GM23338 (cell line): ENCODE measurements around the gene SVIL. TPM values are rescaled to one million over a fixed set of nuclear protein-coding genes. Genes with fewer than 3 reads are reported as not detected.

Experiments
- ATAC-seq: fragments of 200-7000 bp; cut with Tn5 transposase; 3 replicates; pipeline ENCODE4 v1.9.1; 2020
- DNase-seq: peaks from one replicate; pipeline ENCODE4 v3.0.0-alpha.2; 2015; ENCODE audit warnings: low spot score
- H2AFZ ChIP-seq: fragments of 200-600 bp; sonication (generic); 2 replicates; pipeline ENCODE4 v1.8.0; 2016; ENCODE audit warnings: antibody characterized with exemption, mild to moderate bottlenecking, moderate library complexity
- H3F3A ChIP-seq: fragments of 200-600 bp; sonication (generic); replicated peaks from 2 replicates; pipeline ENCODE4 v1.8.0; 2017; ENCODE audit warnings: antibody characterized with exemption, mixed run types, low read depth
- H3K27ac ChIP-seq: fragments of 200-600 bp; sonication (generic); 2 replicates; pipeline ENCODE4 v1.6.1; 2016; ENCODE audit warnings: low read depth
- H3K27me3 ChIP-seq: fragments of 200-600 bp; sonication (generic); 2 replicates; pipeline ENCODE4 v1.8.0; 2016; ENCODE audit warnings: mild to moderate bottlenecking, mixed run types, moderate library complexity; ENCODE audit not compliant: insufficient read depth
- H3K36me3 ChIP-seq: fragments of 200-600 bp; sonication (generic); 2 replicates; pipeline ENCODE4 v1.8.0; 2016; ENCODE audit warnings: mild to moderate bottlenecking; ENCODE audit not compliant: insufficient read depth
- H3K4me1 ChIP-seq: fragments of 200-600 bp; sonication (generic); 2 replicates; pipeline ENCODE4 v1.8.0; 2016; ENCODE audit warnings: mild to moderate bottlenecking, moderate library complexity; ENCODE audit not compliant: insufficient read depth
- H3K4me2 ChIP-seq: fragments of 200-600 bp; sonication (generic); 2 replicates; pipeline ENCODE4 v1.7.1; 2017; ENCODE audit warnings: mixed run types
- H3K4me3 ChIP-seq: fragments of 200-600 bp; sonication (generic); 2 replicates; pipeline ENCODE4 v1.6.1; 2016; ENCODE audit warnings: mixed run types
- H3K79me2 ChIP-seq: fragments of 200-600 bp; sonication (generic); replicated peaks from 2 replicates; pipeline ENCODE4 v1.8.0; 2017; ENCODE audit warnings: mild to moderate bottlenecking; ENCODE audit not compliant: insufficient read depth
- H3K9me2 ChIP-seq: fragments of 200-600 bp; sonication (generic); 2 replicates; pipeline ENCODE4 v1.8.0; 2017; ENCODE audit not compliant: insufficient read depth
- H4K20me1 ChIP-seq: fragments of 200-600 bp; sonication (generic); replicated peaks from 2 replicates; pipeline ENCODE4 v1.8.0; 2017; ENCODE audit warnings: mild to moderate bottlenecking; ENCODE audit not compliant: insufficient read depth
- H3K27ac Mint-ChIP-seq: 2 replicates; pipeline ENCODE4 v1.8.0; 2020; ENCODE audit warnings: inconsistent platforms, mild to moderate bottlenecking, moderate library complexity, mixed read lengths
- H3K27me3 Mint-ChIP-seq: 3 replicates; pipeline ENCODE4 v1.8.0; 2022; ENCODE audit warnings: low read depth, mild to moderate bottlenecking, moderate library complexity, mixed read lengths, inconsistent platforms; ENCODE audit not compliant: insufficient read depth, poor library complexity
- H3K36me3 Mint-ChIP-seq: 3 replicates; pipeline ENCODE4 v1.8.0; 2021; ENCODE audit warnings: low read depth, mild to moderate bottlenecking, inconsistent platforms, moderate library complexity, mixed read lengths
- H3K4me1 Mint-ChIP-seq: 3 replicates; pipeline ENCODE4 v1.8.0; 2020; ENCODE audit warnings: mild to moderate bottlenecking, inconsistent platforms, mixed read lengths
- H3K4me3 Mint-ChIP-seq: 3 replicates; pipeline ENCODE4 v1.8.0; 2021; ENCODE audit warnings: moderate library complexity, mild to moderate bottlenecking, inconsistent platforms, mixed read lengths
- H3K9me3 Mint-ChIP-seq: 3 replicates; pipeline ENCODE4 v1.8.0; 2020; ENCODE audit warnings: moderate library complexity, mild to moderate bottlenecking, inconsistent platforms, mixed read lengths
- CREB1 ChIP-seq: fragments of 250-450 bp; sonication (Bioruptor Pico); IDR thresholded peaks from 2 replicates; pipeline ENCODE4 v1.5.0; 2020; ENCODE audit warnings: low read depth, mild to moderate bottlenecking, moderate library complexity
- CTCF ChIP-seq, 2 experiments: fragments of 200-600 bp in 1 of 2; sonication (generic) in 1 of 2; conservative IDR thresholded peaks; 2 replicates each; pipeline versions ENCODE4 v1.5.1 to v1.6.1; 2016 to 2017; ENCODE audit warnings: antibody characterized with exemption in 2 of 2, low read depth in 2 of 2, mild to moderate bottlenecking in 2 of 2, moderate library complexity in 1 of 2
- ETS1 ChIP-seq: IDR thresholded peaks from 2 replicates; pipeline ENCODE4 v1.6.1; 2016; ENCODE audit warnings: antibody characterized with exemption
- EZH2 ChIP-seq: fragments of 200-600 bp; sonication (generic); IDR thresholded peaks from one replicate; pipeline ENCODE4 v1.8.0; 2017; ENCODE audit warnings: antibody characterized with exemption, mild to moderate bottlenecking, low read depth; ENCODE audit not compliant: unreplicated experiment
- EZH2phosphoT487 ChIP-seq: fragments of 200-600 bp; sonication (generic); IDR thresholded peaks from one replicate; pipeline ENCODE4 v1.8.1; 2018; ENCODE audit warnings: antibody characterized with exemption; ENCODE audit not compliant: unreplicated experiment
- JUNB ChIP-seq: IDR thresholded peaks from one replicate; pipeline ENCODE4 v1.6.1; 2016; ENCODE audit warnings: antibody characterized with exemption; ENCODE audit not compliant: unreplicated experiment
- POLR2AphosphoS5 ChIP-seq: IDR thresholded peaks from 2 replicates; pipeline ENCODE4 v1.6.1; 2016; ENCODE audit warnings: antibody characterized with exemption, low read depth
- STAT1 ChIP-seq: IDR thresholded peaks from one replicate; pipeline ENCODE4 v1.6.1; 2016; ENCODE audit warnings: antibody characterized with exemption; ENCODE audit not compliant: unreplicated experiment
- ZNF114 ChIP-seq: fragments of 250-450 bp; sonication (Bioruptor Pico); IDR thresholded peaks from 2 replicates; pipeline ENCODE4 v1.5.0; 2020; ENCODE audit warnings: mild to moderate bottlenecking, moderate library complexity
- ZNF331 ChIP-seq: fragments of 250-450 bp; sonication (Bioruptor Pico); IDR thresholded peaks from 2 replicates; pipeline ENCODE4 v1.5.0; 2020; ENCODE audit warnings: low read depth, mild to moderate bottlenecking, moderate library complexity
- polyA plus RNA-seq: library from polyadenylated mRNA; unstranded; fragments of >200 nt; fragmentation: Nextera tagmentation; extraction: Ambion mirVana; gene quantifications from 2 replicates; pipeline ENCODE4 v1.2.1, GENCODE V29; 2016
- total RNA-seq: library from RNA; depleted of rRNA; stranded (reverse); fragments of >200 nt; shearing (Covaris generic); gene quantifications from 2 replicates; pipeline ENCODE4 v1.2.3, GENCODE V29; 2014
- TF ChIP-seq, protein P1 (sequence below): IDR thresholded peaks from one replicate; pipeline ENCODE4 v1.6.1; 2018; ENCODE audit warnings: antibody characterized with exemption; ENCODE audit not compliant: unreplicated experiment
- TF ChIP-seq, protein P2 (sequence below): fragments of 250-450 bp; sonication (Bioruptor Pico); IDR thresholded peaks from 2 replicates; pipeline ENCODE4 v1.5.0; 2020; ENCODE audit warnings: mild to moderate bottlenecking, moderate library complexity

The SVIL gene
- total and polyA plus RNA-seq, 2 experiments from 2014 or later = 8.8 to 34.9 TPM

DNA sequence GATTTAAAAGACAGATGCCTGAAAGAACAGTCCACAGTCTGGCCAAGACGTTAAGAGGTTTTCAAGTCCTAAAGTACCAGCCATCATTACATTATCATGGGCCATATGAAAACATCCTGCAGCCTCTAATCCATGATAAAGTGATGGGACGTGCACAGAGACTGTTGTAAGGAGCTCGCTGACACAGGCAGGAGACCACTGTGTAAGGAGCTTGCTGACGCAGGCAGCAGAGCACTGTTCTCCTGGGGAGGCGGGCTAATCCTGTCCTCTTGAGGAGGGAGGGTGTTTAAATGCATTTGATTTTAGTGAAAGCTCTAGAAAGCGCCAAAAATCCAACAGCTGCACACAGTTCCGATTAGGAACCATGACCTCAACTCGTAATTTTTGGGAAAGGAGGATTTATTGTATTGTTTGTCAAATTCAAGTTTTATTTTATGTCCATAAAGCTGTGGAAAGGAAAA is 16.9 kb downstream of the SVIL start:
- H3K9me2 ChIP-seq = no peaks in the 10 kb centered on the region
- peaks cover 1% of the 10 kb centered on the region for H3K27me3 Mint-ChIP-seq
- H4K20me1 ChIP-seq = no peaks in the 10 kb centered on the region
- no peaks in the 10 kb centered on the region for H3K27me3 ChIP-seq
- no peak overlapping the region for H3K4me3 ChIP-seq
- H3K79me2 ChIP-seq = no peaks in the 10 kb centered on the region; the same call in 1 of the 2 replicates
- no peak overlapping the region for H3K4me2 ChIP-seq
- no peak overlapping the region for H3K4me3 Mint-ChIP-seq
- no peak overlapping the region for H3K27ac ChIP-seq
- no peaks in the 10 kb centered on the region for H3K36me3 ChIP-seq
- no peak overlapping the region for H3K27ac Mint-ChIP-seq
- H3F3A ChIP-seq = no peaks in the 10 kb centered on the region
- TF ChIP-seq EZH2phosphoT487 = no peak
- TF ChIP-seq, protein P1, sequence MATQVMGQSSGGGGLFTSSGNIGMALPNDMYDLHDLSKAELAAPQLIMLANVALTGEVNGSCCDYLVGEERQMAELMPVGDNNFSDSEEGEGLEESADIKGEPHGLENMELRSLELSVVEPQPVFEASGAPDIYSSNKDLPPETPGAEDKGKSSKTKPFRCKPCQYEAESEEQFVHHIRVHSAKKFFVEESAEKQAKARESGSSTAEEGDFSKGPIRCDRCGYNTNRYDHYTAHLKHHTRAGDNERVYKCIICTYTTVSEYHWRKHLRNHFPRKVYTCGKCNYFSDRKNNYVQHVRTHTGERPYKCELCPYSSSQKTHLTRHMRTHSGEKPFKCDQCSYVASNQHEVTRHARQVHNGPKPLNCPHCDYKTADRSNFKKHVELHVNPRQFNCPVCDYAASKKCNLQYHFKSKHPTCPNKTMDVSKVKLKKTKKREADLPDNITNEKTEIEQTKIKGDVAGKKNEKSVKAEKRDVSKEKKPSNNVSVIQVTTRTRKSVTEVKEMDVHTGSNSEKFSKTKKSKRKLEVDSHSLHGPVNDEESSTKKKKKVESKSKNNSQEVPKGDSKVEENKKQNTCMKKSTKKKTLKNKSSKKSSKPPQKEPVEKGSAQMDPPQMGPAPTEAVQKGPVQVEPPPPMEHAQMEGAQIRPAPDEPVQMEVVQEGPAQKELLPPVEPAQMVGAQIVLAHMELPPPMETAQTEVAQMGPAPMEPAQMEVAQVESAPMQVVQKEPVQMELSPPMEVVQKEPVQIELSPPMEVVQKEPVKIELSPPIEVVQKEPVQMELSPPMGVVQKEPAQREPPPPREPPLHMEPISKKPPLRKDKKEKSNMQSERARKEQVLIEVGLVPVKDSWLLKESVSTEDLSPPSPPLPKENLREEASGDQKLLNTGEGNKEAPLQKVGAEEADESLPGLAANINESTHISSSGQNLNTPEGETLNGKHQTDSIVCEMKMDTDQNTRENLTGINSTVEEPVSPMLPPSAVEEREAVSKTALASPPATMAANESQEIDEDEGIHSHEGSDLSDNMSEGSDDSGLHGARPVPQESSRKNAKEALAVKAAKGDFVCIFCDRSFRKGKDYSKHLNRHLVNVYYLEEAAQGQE = no peak
- TF ChIP-seq CTCF (conservative IDR thresholded peaks at IDR 0.05; ENCODE audit: low read depth in 2 of 2) = no peak
- no peak for TF ChIP-seq ZNF114 (CRISPR knock-in tag)
- no peak for TF ChIP-seq POLR2AphosphoS5
- TF ChIP-seq STAT1 = no peak
- TF ChIP-seq JUNB = no peak
- no peak for TF ChIP-seq ETS1
- TF ChIP-seq ZNF331 = no peak
- no peak for TF ChIP-seq EZH2
- TF ChIP-seq, protein P2, sequence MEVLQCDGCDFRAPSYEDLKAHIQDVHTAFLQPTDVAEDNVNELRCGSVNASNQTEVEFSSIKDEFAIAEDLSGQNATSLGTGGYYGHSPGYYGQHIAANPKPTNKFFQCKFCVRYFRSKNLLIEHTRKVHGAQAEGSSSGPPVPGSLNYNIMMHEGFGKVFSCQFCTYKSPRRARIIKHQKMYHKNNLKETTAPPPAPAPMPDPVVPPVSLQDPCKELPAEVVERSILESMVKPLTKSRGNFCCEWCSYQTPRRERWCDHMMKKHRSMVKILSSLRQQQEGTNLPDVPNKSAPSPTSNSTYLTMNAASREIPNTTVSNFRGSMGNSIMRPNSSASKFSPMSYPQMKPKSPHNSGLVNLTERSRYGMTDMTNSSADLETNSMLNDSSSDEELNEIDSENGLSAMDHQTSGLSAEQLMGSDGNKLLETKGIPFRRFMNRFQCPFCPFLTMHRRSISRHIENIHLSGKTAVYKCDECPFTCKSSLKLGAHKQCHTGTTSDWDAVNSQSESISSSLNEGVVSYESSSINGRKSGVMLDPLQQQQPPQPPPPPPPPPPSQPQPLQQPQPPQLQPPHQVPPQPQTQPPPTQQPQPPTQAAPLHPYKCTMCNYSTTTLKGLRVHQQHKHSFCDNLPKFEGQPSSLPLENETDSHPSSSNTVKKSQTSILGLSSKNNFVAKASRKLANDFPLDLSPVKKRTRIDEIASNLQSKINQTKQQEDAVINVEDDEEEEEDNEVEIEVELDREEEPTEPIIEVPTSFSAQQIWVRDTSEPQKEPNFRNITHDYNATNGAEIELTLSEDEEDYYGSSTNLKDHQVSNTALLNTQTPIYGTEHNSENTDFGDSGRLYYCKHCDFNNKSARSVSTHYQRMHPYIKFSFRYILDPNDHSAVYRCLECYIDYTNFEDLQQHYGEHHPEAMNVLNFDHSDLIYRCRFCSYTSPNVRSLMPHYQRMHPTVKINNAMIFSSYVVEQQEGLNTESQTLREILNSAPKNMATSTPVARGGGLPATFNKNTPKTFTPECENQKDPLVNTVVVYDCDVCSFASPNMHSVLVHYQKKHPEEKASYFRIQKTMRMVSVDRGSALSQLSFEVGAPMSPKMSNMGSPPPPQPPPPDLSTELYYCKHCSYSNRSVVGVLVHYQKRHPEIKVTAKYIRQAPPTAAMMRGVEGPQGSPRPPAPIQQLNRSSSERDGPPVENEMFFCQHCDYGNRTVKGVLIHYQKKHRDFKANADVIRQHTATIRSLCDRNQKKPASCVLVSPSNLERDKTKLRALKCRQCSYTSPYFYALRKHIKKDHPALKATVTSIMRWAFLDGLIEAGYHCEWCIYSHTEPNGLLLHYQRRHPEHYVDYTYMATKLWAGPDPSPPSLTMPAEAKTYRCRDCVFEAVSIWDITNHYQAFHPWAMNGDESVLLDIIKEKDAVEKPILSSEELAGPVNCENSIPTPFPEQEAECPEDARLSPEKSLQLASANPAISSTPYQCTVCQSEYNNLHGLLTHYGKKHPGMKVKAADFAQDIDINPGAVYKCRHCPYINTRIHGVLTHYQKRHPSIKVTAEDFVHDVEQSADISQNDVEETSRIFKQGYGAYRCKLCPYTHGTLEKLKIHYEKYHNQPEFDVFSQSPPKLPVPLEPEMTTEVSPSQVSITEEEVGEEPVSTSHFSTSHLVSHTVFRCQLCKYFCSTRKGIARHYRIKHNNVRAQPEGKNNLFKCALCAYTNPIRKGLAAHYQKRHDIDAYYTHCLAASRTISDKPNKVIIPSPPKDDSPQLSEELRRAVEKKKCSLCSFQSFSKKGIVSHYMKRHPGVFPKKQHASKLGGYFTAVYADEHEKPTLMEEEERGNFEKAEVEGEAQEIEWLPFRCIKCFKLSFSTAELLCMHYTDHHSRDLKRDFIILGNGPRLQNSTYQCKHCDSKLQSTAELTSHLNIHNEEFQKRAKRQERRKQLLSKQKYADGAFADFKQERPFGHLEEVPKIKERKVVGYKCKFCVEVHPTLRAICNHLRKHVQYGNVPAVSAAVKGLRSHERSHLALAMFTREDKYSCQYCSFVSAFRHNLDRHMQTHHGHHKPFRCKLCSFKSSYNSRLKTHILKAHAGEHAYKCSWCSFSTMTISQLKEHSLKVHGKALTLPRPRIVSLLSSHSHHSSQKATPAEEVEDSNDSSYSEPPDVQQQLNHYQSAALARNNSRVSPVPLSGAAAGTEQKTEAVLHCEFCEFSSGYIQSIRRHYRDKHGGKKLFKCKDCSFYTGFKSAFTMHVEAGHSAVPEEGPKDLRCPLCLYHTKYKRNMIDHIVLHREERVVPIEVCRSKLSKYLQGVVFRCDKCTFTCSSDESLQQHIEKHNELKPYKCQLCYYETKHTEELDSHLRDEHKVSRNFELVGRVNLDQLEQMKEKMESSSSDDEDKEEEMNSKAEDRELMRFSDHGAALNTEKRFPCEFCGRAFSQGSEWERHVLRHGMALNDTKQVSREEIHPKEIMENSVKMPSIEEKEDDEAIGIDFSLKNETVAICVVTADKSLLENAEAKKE = no peak
- TF ChIP-seq CREB1 (CRISPR knock-in tag) = no peak
- H2AFZ ChIP-seq = no peak overlapping the region
- peaks cover 4% of the 10 kb centered on the region; the same call in 1 of the 3 replicates for H3K9me3 Mint-ChIP-seq
- H3K4me1 ChIP-seq = peaks cover 16% of the 10 kb centered on the region
- DNase-seq (no peak), ATAC-seq (peak; percentile 63)
- H3K36me3 Mint-ChIP-seq = peaks cover 3% of the 10 kb centered on the region; the same call in 1 of the 3 replicates
- H3K4me1 Mint-ChIP-seq = peaks cover 31% of the 10 kb centered on the region
